Hepatocyte (in vitro differentiated cells): ENCODE measurements around the gene CD28. TPM values are rescaled to one million over a fixed set of nuclear protein-coding genes. Genes with fewer than 3 reads are reported as not detected.

Experiments used
- DNase-seq: peaks from one replicate; pipeline ENCODE4 v3.0.0-alpha.2; 2016; ENCODE audit warnings: low spot score
- H2AFZ ChIP-seq: fragments of 200-600 bp; sonication (generic); 2 replicates; pipeline ENCODE4 v1.6.0; 2016; ENCODE audit warnings: antibody characterized with exemption, mild to moderate bottlenecking
- H3K27ac ChIP-seq: fragments of 200-600 bp; sonication (generic); 2 replicates; pipeline ENCODE4 v1.5.1; 2016; ENCODE audit warnings: mild to moderate bottlenecking
- H3K27me3 ChIP-seq: fragments of 200-600 bp; sonication (generic); 2 replicates; pipeline ENCODE4 v1.6.1; 2016
- H3K36me3 ChIP-seq: fragments of 200-600 bp; sonication (generic); replicated peaks from 2 replicates; pipeline ENCODE4 v1.5.1; 2016; ENCODE audit warnings: low read depth; ENCODE audit not compliant: insufficient read depth
- H3K4me1 ChIP-seq: fragments of 200-600 bp; sonication (generic); 2 replicates; pipeline ENCODE4 v1.5.1; 2016; ENCODE audit warnings: mild to moderate bottlenecking, moderate library complexity; ENCODE audit not compliant: insufficient read depth
- H3K4me2 ChIP-seq: fragments of 200-600 bp; sonication (generic); 2 replicates; pipeline ENCODE4 v1.6.0; 2016
- H3K4me3 ChIP-seq: fragments of 200-600 bp; sonication (generic); 2 replicates; pipeline ENCODE4 v1.5.1; 2016; ENCODE audit warnings: mild to moderate bottlenecking
- H3K79me2 ChIP-seq: fragments of 200-600 bp; sonication (generic); 2 replicates; pipeline ENCODE4 v1.6.0; 2017; ENCODE audit warnings: mild to moderate bottlenecking
- H3K9me2 ChIP-seq: fragments of 200-600 bp; sonication (generic); replicated peaks from 2 replicates; pipeline ENCODE4 v1.6.0; 2017; ENCODE audit warnings: mild to moderate bottlenecking; ENCODE audit not compliant: insufficient read depth
- H3K9me3 ChIP-seq: fragments of 200-600 bp; sonication (generic); 2 replicates; pipeline ENCODE4 v1.5.1; 2016; ENCODE audit warnings: low read depth, mild to moderate bottlenecking
- H4K20me1 ChIP-seq: fragments of 200-600 bp; sonication (generic); 2 replicates; pipeline ENCODE4 v1.6.0; 2016; ENCODE audit warnings: mild to moderate bottlenecking; ENCODE audit not compliant: insufficient read depth, poor library complexity, severe bottlenecking
- CTCF ChIP-seq: fragments of 200-600 bp; sonication (generic); IDR thresholded peaks from 2 replicates; pipeline ENCODE4 v1.5.1; 2016; ENCODE audit warnings: antibody characterized with exemption, mild to moderate bottlenecking; ENCODE audit not compliant: poor library complexity
- EZH2 ChIP-seq: fragments of 200-600 bp; sonication (generic); IDR thresholded peaks from 2 replicates; pipeline ENCODE4 v1.6.1; 2016; ENCODE audit warnings: antibody characterized with exemption, mild to moderate bottlenecking, borderline replicate concordance
- EZH2phosphoT487 ChIP-seq: fragments of 200-600 bp; sonication (generic); IDR thresholded peaks from one replicate; pipeline ENCODE4 v1.6.1; 2018; ENCODE audit warnings: antibody characterized with exemption, mild to moderate bottlenecking, low read depth, moderate library complexity; ENCODE audit not compliant: unreplicated experiment, severe bottlenecking
- WGBS: methylation state at CpG from one replicate; pipeline ENCODE4 v1.1.6; 2016; ENCODE audit warnings: low lambda C conversion rate; ENCODE audit errors: missing lambda C conversion rate; 5-methylcytosine and 5-hydroxymethylcytosine counted together
- polyA plus RNA-seq: library from polyadenylated mRNA; unstranded; fragments of >200 nt; fragmentation: Nextera tagmentation; extraction: Ambion mirVana; gene quantifications from 2 replicates; pipeline ENCODE4 v1.2.1, GENCODE V29; 2016
- total RNA-seq: library from RNA; depleted of rRNA; stranded (reverse); fragments of >200 nt; gene quantifications from 2 replicates; pipeline ENCODE4 v1.2.3, GENCODE V29; 2014

The CD28 gene
- total RNA-seq, result not detected in 2 replicates
- polyA plus RNA-seq, result not detected in 2 replicates

GRCh38 chr2:203706403-203706802 is at the start of gene CD28:
CD28 (plus strand) TSS chr2:203706639; CDS start chr2:203706697, 58 bp downstream.
- no peaks in the 10 kb centered on the region for H3K9me3 ChIP-seq
- 87% methylated on average over 9 of the region's 9 CpGs for WGBS
- no peaks in the 10 kb centered on the region for H3K79me2 ChIP-seq
- H3K36me3 ChIP-seq, result no peaks in the 10 kb centered on the region
- no peak within 1 kb of the TSS for H3K4me3 ChIP-seq
- TF ChIP-seq CTCF (no peak), EZH2phosphoT487 (no peak), EZH2 (no peak)
- H3K27me3 ChIP-seq, result no peaks in the 10 kb centered on the region
- no peaks in the 10 kb centered on the region for H4K20me1 ChIP-seq
- H3K27ac ChIP-seq, result no peak within 1 kb of the TSS
- DNase-seq, result no peak
- no peaks in the 10 kb centered on the region for H3K9me2 ChIP-seq
- H3K4me2 ChIP-seq, result no peak within 1 kb of the TSS
- peaks cover 4% of the 10 kb centered on the region for H3K4me1 ChIP-seq
- H2AFZ ChIP-seq, result no peak within 1 kb of the TSS

- Histone ChIP-seq H3K27me3 (no peaks in the 10 kb centered on the region), H3K9me3 (no peaks in the 10 kb centered on the region), H3K4me1 (peaks cover 14% of the 10 kb centered on the region), H3K36me3 (no peaks in the 10 kb centered on the region), H3K79me2 (no peaks in the 10 kb centered on the region), H3K27ac (no peak overlapping the region), H3K4me3 (no peak overlapping the region), H3K4me2 (peak overlapping the region; percentile 16), H2AFZ (no peak overlapping the region), H4K20me1 (no peaks in the 10 kb centered on the region), H3K9me2 (no peaks in the 10 kb centered on the region)
- WGBS, result 89% methylated on average over 4 of the region's 4 CpGs
- TF ChIP-seq EZH2, result no peak
- TF ChIP-seq CTCF, result no peak
- no peak for TF ChIP-seq EZH2phosphoT487
- no peak for DNase-seq
Observed at GRCh38 chr2:203659331-203660049, 46.9 kb upstream of the CD28 start.

DNA sequence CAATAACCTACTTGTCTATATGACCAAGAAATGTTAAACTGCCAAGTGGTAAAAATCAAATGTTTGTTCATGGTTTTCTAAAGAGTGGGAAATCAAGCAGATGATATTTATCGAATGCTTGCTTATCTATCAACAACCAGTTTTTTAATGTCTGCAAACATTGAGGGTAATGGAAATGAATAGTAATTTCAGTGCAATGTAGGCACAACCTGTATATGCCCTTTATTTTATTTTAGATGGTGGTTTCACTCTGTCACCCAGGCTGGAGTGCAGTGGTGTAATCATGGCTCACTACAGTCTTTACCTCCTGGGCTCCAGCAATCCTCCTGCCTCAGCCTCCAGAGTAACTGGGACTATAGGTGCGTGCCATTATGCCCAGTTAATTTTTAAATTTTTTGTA is 46.0 kb upstream of the CD28 start:
- DNase-seq, result no peak
- H2AFZ ChIP-seq, result no peak overlapping the region
- H3K27me3 ChIP-seq, result no peaks in the 10 kb centered on the region
- no peak overlapping the region for H3K4me3 ChIP-seq
- TF ChIP-seq EZH2, result no peak
- no peak for TF ChIP-seq EZH2phosphoT487
- no peak for TF ChIP-seq CTCF
- H3K36me3 ChIP-seq, result no peaks in the 10 kb centered on the region
- H3K79me2 ChIP-seq, result no peaks in the 10 kb centered on the region
- H3K9me2 ChIP-seq, result no peaks in the 10 kb centered on the region
- WGBS, result 91% methylated on average over 2 of the region's 2 CpGs
- H4K20me1 ChIP-seq, result no peaks in the 10 kb centered on the region
- H3K4me1 ChIP-seq, result peaks cover 14% of the 10 kb centered on the region
- H3K4me2 ChIP-seq, result no peak overlapping the region
- H3K27ac ChIP-seq, result no peak overlapping the region
- no peaks in the 10 kb centered on the region for H3K9me3 ChIP-seq
